ENCODE measurements around the gene BEST4.

BEST4 gene

DNA sequence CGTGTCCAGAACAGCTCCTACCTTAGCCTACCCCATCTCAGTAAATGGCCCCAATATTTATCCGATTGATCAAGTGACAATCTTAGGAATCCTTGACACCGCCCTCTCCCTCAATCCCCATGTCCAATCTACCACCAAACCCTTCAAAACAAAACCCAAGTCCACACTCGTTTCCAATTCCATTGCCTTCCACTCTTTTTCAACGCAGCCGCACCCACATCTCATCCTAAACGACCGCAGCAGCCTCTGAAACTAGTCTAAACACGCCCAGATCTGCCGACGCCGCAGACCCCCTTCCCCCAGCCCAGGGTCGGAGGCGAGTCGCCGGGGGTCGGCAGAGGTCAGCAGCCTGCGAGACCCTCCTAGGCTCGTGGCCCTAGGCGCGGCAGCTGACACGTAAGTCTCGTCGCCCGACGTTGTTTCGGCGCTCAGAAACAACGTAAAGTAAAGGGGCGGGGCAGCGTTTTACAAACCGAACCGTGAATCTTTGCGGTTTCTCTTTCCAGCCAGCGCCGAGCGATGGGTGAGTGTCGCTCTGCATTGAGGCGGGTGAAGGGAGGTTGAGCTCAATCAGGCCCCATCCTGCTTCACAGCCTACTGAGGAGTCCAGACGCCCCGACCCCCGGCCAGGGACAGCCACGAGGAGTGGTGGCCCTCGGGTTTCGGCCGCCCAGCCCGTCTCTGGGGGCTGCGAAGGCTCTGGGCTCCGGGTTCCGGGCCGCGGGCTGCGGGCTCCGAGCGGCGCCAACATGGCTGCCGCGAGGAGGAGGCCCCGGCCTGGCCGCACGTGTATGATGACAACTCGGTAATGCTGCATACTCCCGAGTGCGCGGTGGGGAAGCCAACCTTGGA, 12.7 kb downstream of the BEST4 start, which contains the start of gene RPS8 (continued):
- TF ChIP-seq, protein P1, sequence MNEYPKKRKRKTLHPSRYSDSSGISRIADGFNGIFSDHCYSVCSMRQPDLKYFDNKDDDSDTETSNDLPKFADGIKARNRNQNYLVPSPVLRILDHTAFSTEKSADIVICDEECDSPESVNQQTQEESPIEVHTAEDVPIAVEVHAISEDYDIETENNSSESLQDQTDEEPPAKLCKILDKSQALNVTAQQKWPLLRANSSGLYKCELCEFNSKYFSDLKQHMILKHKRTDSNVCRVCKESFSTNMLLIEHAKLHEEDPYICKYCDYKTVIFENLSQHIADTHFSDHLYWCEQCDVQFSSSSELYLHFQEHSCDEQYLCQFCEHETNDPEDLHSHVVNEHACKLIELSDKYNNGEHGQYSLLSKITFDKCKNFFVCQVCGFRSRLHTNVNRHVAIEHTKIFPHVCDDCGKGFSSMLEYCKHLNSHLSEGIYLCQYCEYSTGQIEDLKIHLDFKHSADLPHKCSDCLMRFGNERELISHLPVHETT (tag by site-specific recombination; IDR thresholded peaks at IDR 0.05): peak; percentile 93
- TF ChIP-seq ZNF354C (tag by site-specific recombination; IDR thresholded peaks at IDR 0.05; ENCODE audit: borderline replicate concordance, low read depth): no peak
- no peak for TF ChIP-seq GLI4 (tag by site-specific recombination; IDR thresholded peaks at IDR 0.05)
- peak; percentile 85 for TF ChIP-seq TRIM28 (IDR thresholded peaks at IDR 0.05; ENCODE audit: borderline replicate concordance, low read length)
- peak; percentile 70; the same call in 1 of the 2 replicates for TF ChIP-seq ZFP69B (tag by site-specific recombination; IDR thresholded peaks at IDR 0.05)
- peak; percentile 89 for TF ChIP-seq ZNF600 (tag by site-specific recombination; IDR thresholded peaks at IDR 0.05)
- TF ChIP-seq ZNF214 (tag by site-specific recombination; IDR thresholded peaks at IDR 0.05; ENCODE audit: borderline replicate concordance): no peak
- no peak for TF ChIP-seq ZNF302 (tag by site-specific recombination; IDR thresholded peaks at IDR 0.05; ENCODE audit: low read depth)
- TF ChIP-seq BCL11A (tag by site-specific recombination; IDR thresholded peaks at IDR 0.05; ENCODE audit: low read depth): peak; percentile 86; the same call in 1 of the 2 replicates
- TF ChIP-seq, protein P2, sequence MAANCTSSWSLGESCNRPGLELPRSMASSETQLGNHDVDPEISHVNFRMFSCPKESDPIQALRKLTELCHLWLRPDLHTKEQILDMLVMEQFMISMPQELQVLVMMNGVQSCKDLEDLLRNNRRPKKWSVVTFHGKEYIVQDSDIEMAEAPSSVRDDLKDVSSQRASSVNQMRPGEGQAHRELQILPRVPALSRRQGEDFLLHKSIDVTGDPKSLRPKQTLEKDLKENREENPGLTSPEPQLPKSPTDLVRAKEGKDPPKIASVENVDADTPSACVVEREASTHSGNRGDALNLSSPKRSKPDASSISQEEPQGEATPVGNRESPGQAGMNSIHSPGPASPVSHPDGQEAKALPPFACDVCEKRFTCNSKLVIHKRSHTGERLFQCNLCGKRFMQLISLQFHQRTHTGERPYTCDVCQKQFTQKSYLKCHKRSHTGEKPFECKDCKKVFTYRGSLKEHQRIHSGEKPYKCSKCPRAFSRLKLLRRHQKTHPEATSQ (tag by site-specific recombination; IDR thresholded peaks at IDR 0.05): peak; percentile 14; the same call in 1 of the 2 replicates
- peak; percentile 36 for TF ChIP-seq ZFHX2 (tag by site-specific recombination; conservative IDR thresholded peaks at IDR 0.05)
- TF ChIP-seq OVOL3 (tag by site-specific recombination; IDR thresholded peaks at IDR 0.05): no peak
- 0 out of 2 replicates have a peak, but pooled peaks have one; percentile 5 for TF ChIP-seq ZBTB1 (tag by site-specific recombination; IDR thresholded peaks at IDR 0.05)
- peak; percentile 88 for TF ChIP-seq ZXDB (tag by site-specific recombination; IDR thresholded peaks at IDR 0.05)
- TF ChIP-seq, protein P3, sequence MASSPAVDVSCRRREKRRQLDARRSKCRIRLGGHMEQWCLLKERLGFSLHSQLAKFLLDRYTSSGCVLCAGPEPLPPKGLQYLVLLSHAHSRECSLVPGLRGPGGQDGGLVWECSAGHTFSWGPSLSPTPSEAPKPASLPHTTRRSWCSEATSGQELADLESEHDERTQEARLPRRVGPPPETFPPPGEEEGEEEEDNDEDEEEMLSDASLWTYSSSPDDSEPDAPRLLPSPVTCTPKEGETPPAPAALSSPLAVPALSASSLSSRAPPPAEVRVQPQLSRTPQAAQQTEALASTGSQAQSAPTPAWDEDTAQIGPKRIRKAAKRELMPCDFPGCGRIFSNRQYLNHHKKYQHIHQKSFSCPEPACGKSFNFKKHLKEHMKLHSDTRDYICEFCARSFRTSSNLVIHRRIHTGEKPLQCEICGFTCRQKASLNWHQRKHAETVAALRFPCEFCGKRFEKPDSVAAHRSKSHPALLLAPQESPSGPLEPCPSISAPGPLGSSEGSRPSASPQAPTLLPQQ (tag by site-specific recombination; IDR thresholded peaks at IDR 0.05): peak; percentile 76
- 0 out of 2 replicates have a peak, but pooled peaks have one; percentile 30 for TF ChIP-seq ZNF404 (tag by site-specific recombination; IDR thresholded peaks at IDR 0.05)
- TF ChIP-seq ZNF707 (tag by site-specific recombination; IDR thresholded peaks at IDR 0.05): 0 out of 2 replicates have a peak, but pooled peaks have one; percentile 9
- 0 out of 2 replicates have a peak, but pooled peaks have one; percentile 43 for TF ChIP-seq ZNF843 (tag by site-specific recombination; IDR thresholded peaks at IDR 0.05)
- peak; percentile 95 for TF ChIP-seq KLF16 (tag by site-specific recombination; IDR thresholded peaks at IDR 0.05)
- TF ChIP-seq ZNF133 (tag by site-specific recombination; IDR thresholded peaks at IDR 0.05): no peak
- TF ChIP-seq RBAK (tag by site-specific recombination; IDR thresholded peaks at IDR 0.05): no peak
- no peak for TF ChIP-seq ZNF626 (tag by site-specific recombination; IDR thresholded peaks at IDR 0.05)
- TF ChIP-seq, protein P4, sequence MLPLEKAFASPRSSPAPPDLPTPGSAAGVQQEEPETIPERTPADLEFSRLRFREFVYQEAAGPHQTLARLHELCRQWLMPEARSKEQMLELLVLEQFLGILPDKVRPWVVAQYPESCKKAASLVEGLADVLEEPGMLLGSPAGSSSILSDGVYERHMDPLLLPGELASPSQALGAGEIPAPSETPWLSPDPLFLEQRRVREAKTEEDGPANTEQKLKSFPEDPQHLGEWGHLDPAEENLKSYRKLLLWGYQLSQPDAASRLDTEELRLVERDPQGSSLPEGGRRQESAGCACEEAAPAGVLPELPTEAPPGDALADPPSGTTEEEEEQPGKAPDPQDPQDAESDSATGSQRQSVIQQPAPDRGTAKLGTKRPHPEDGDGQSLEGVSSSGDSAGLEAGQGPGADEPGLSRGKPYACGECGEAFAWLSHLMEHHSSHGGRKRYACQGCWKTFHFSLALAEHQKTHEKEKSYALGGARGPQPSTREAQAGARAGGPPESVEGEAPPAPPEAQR (tag by site-specific recombination; IDR thresholded peaks at IDR 0.05): no peak; the same call in 1 of the 2 replicates
- no peak for TF ChIP-seq ZNF830 (tag by site-specific recombination; IDR thresholded peaks at IDR 0.05; ENCODE audit: low read depth)
- TF ChIP-seq ZNF544 (tag by site-specific recombination; IDR thresholded peaks at IDR 0.05): no peak
- TF ChIP-seq, protein P5, sequence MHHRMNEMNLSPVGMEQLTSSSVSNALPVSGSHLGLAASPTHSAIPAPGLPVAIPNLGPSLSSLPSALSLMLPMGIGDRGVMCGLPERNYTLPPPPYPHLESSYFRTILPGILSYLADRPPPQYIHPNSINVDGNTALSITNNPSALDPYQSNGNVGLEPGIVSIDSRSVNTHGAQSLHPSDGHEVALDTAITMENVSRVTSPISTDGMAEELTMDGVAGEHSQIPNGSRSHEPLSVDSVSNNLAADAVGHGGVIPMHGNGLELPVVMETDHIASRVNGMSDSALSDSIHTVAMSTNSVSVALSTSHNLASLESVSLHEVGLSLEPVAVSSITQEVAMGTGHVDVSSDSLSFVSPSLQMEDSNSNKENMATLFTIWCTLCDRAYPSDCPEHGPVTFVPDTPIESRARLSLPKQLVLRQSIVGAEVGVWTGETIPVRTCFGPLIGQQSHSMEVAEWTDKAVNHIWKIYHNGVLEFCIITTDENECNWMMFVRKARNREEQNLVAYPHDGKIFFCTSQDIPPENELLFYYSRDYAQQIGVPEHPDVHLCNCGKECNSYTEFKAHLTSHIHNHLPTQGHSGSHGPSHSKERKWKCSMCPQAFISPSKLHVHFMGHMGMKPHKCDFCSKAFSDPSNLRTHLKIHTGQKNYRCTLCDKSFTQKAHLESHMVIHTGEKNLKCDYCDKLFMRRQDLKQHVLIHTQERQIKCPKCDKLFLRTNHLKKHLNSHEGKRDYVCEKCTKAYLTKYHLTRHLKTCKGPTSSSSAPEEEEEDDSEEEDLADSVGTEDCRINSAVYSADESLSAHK (tag by site-specific recombination; IDR thresholded peaks at IDR 0.05): 0 out of 2 replicates have a peak, but pooled peaks have one; percentile 8
- no peak for TF ChIP-seq ZNF350 (tag by site-specific recombination; IDR thresholded peaks at IDR 0.05)
- TF ChIP-seq ZNF791 (tag by site-specific recombination; IDR thresholded peaks at IDR 0.05): no peak
- no peak for TF ChIP-seq ZNF654 (tag by site-specific recombination; IDR thresholded peaks at IDR 0.05; ENCODE audit: low read depth)
- TF ChIP-seq, protein P6, sequence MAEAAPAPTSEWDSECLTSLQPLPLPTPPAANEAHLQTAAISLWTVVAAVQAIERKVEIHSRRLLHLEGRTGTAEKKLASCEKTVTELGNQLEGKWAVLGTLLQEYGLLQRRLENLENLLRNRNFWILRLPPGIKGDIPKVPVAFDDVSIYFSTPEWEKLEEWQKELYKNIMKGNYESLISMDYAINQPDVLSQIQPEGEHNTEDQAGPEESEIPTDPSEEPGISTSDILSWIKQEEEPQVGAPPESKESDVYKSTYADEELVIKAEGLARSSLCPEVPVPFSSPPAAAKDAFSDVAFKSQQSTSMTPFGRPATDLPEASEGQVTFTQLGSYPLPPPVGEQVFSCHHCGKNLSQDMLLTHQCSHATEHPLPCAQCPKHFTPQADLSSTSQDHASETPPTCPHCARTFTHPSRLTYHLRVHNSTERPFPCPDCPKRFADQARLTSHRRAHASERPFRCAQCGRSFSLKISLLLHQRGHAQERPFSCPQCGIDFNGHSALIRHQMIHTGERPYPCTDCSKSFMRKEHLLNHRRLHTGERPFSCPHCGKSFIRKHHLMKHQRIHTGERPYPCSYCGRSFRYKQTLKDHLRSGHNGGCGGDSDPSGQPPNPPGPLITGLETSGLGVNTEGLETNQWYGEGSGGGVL (tag by site-specific recombination; IDR thresholded peaks at IDR 0.05): no peak; the same call in 1 of the 2 replicates

Data from HEK293 (cell line).